NCI-H2107 treated with DMSO at 0.1 percent for 48 hours (cell line): Measurements from ENCODE around the gene PSMB5.

Source experiments
- DNase-seq: peaks from one replicate; lab custom pipeline; 2025; ENCODE audit not compliant: unreplicated experiment; lab: John Stamatoyannopoulos, UW

PSMB5 gene

GRCh38 chr14:23034498-23035302 is at the start of gene PSMB5:
Gene PSMB5, minus strand, starts transcription at chr14:23034900. Its CDS starts 19 bp downstream, at chr14:23034881.
- no peak for DNase-seq

GRCh38 chr14:23080474-23080873 is 45.8 kb upstream of the PSMB5 start:
- no peak for DNase-seq

GRCh38 chr14:23079716-23080115 is 45.0 kb upstream of the PSMB5 start:
- no peak for DNase-seq

GRCh38 chr14:23078692-23079116 is 44.0 kb upstream of the PSMB5 start:
- DNase-seq: no peak

- DNase-seq: no peak
These were observed 43.3 kb upstream of the PSMB5 start for GRCh38 chr14:23077962-23078361.

- no peak for DNase-seq
These were observed 42.2 kb upstream of the PSMB5 start for GRCh38 chr14:23076785-23077408.

GRCh38 chr14:23074906-23075305 is 40.2 kb upstream of the PSMB5 start:
- no peak for DNase-seq

- no peak for DNase-seq
These were observed 37.3 kb upstream of the PSMB5 start for GRCh38 chr14:23071921-23072539.

GRCh38 chr14:23071244-23071920 is 36.7 kb upstream of the PSMB5 start:
- DNase-seq: no peak

- no peak for DNase-seq
These were observed 35.8 kb upstream of the PSMB5 start for GRCh38 chr14:23070262-23071129.

- no peak for DNase-seq
These were observed 34.7 kb upstream of the PSMB5 start for GRCh38 chr14:23069413-23069806.

- no peak for DNase-seq
These were observed 34.2 kb upstream of the PSMB5 start for GRCh38 chr14:23068789-23069412.

GRCh38 chr14:23067847-23068788 is 33.4 kb upstream of the PSMB5 start:
- no peak for DNase-seq

GRCh38 chr14:23066855-23067744 is 32.4 kb upstream of the PSMB5 start:
- no peak for DNase-seq

- no peak for DNase-seq
These were observed 31.7 kb upstream of the PSMB5 start for GRCh38 chr14:23066368-23066767.

- no peak for DNase-seq
These were observed 28.9 kb upstream of the PSMB5 start for GRCh38 chr14:23063601-23064000.

- no peak for DNase-seq
These were observed 27.3 kb upstream of the PSMB5 start for GRCh38 chr14:23062002-23062401.
